Keratinocyte (primary cell): ENCODE results near the gene SRD5A3. TPM values are rescaled to one million over a fixed set of nuclear protein-coding genes. Genes with fewer than 3 reads are reported as not detected.
A peak's percentile ranks its signal among the peaks of the same experiment; 100 is the strongest.
"Not testable (repeated sequence)": the region's sequence is repeated elsewhere in the genome, so short reads cannot be mapped to it uniquely, and the experiment has no call there.

Source experiments
- DNase-seq: peaks from one replicate; pipeline ENCODE4 v3.0.0-alpha.2; 2011; ENCODE audit warnings: low read depth, missing footprints, low spot score
- FAIRE-seq: peaks from 2 replicates; lab custom pipeline; 2011; peaks lifted over from hg19 to GRCh38; lab: Jason Lieb, UNC
- H2AFZ ChIP-seq: 2 replicates; pipeline ENCODE4 v1.6.0; 2012; ENCODE audit warnings: low read length, control low read depth, inconsistent platforms; ENCODE audit not compliant: control insufficient read depth
- H3K27ac ChIP-seq: 2 replicates; pipeline ENCODE4 v1.5.1; 2011; ENCODE audit warnings: low read length; ENCODE audit not compliant: control insufficient read depth, insufficient read depth
- H3K27me3 ChIP-seq: 3 replicates; pipeline ENCODE4 v1.6.0; 2011; ENCODE audit warnings: low read length; ENCODE audit not compliant: control insufficient read depth, insufficient read depth; ENCODE audit errors: extremely low read depth
- H3K36me3 ChIP-seq, 2 experiments: 2 replicates in 1 of 2; 3 replicates in 1 of 2; pipeline ENCODE4 v1.5.1; 2011; ENCODE audit warnings: low read length in 2 of 2, mild to moderate bottlenecking in 1 of 2; ENCODE audit not compliant: control insufficient read depth in 2 of 2, insufficient read depth in 2 of 2; ENCODE audit errors: extremely low read depth in 1 of 2
- H3K4me1 ChIP-seq: 3 replicates; pipeline ENCODE4 v1.5.1; 2011; ENCODE audit warnings: low read length; ENCODE audit not compliant: control insufficient read depth, insufficient read depth; ENCODE audit errors: extremely low read depth
- H3K4me2 ChIP-seq: 3 replicates; pipeline ENCODE4 v1.6.0; 2011; ENCODE audit warnings: low read depth, low read length; ENCODE audit not compliant: control insufficient read depth, insufficient read depth; ENCODE audit errors: extremely low read depth
- H3K4me3 ChIP-seq, 3 experiments: fragments of 200-600 bp in 1 of 3; sonication (generic) in 1 of 3; 2 replicates in 2 of 3; 3 replicates in 1 of 3; pipeline ENCODE4 v1.5.1; 2011 to 2016; ENCODE audit warnings: low read length in 3 of 3, mild to moderate bottlenecking in 3 of 3, control low read depth in 2 of 3, inconsistent platforms in 1 of 3, low read depth in 1 of 3, mixed read lengths in 1 of 3, mixed run types in 1 of 3, moderate library complexity in 1 of 3; ENCODE audit not compliant: control insufficient read depth in 2 of 3, insufficient read depth in 2 of 3; ENCODE audit errors: extremely low read depth in 1 of 3
- H3K79me2 ChIP-seq: 2 replicates; pipeline ENCODE4 v1.6.0; 2012; ENCODE audit warnings: low read length; ENCODE audit not compliant: control insufficient read depth, insufficient read depth
- H3K9ac ChIP-seq: 3 replicates; pipeline ENCODE4 v1.6.0; 2011; ENCODE audit warnings: low read length; ENCODE audit not compliant: control insufficient read depth, insufficient read depth; ENCODE audit errors: extremely low read depth
- H3K9me1 ChIP-seq: 3 replicates; pipeline ENCODE4 v1.6.0; 2011; ENCODE audit warnings: low read length; ENCODE audit not compliant: control insufficient read depth, insufficient read depth; ENCODE audit errors: extremely low read depth
- H3K9me3 ChIP-seq: 2 replicates; pipeline ENCODE4 v1.5.1; 2012; ENCODE audit warnings: low read depth, low read length; ENCODE audit not compliant: control insufficient read depth
- H4K20me1 ChIP-seq: 3 replicates; pipeline ENCODE4 v1.6.0; 2011; ENCODE audit warnings: low read length; ENCODE audit not compliant: control insufficient read depth, insufficient read depth; ENCODE audit errors: extremely low read depth
- CTCF ChIP-seq, 3 experiments: IDR thresholded peaks in 1 of 3; conservative IDR thresholded peaks in 1 of 3; optimal IDR thresholded peaks in 1 of 3; 2 replicates in 2 of 3; 3 replicates in 1 of 3; pipeline versions ENCODE3 to v1.5.1; 2011; ENCODE audit warnings: low read length in 3 of 3, mild to moderate bottlenecking in 3 of 3, moderate library complexity in 2 of 3, control low read depth in 1 of 3, inconsistent platforms in 1 of 3; ENCODE audit not compliant: insufficient read depth in 2 of 3; ENCODE audit errors: extremely low read depth in 1 of 3
- EZH2 ChIP-seq: IDR thresholded peaks from one replicate; pipeline ENCODE4 v1.6.1; 2012; ENCODE audit warnings: inconsistent platforms, mild to moderate bottlenecking, low read length, moderate library complexity
- dilution Hi-C: fragments of 300-500 bp; cut with MboI; formaldehyde crosslinking; loops from one replicate; pipeline ENCODE4 v1.7.0; 2020; ENCODE audit warnings: low sequenced_read_pairs; ENCODE audit not compliant: extremely low pct_ligation_motif_present
- polyA plus RNA-seq, 5 experiments: library from polyadenylated mRNA; depleted of rRNA in 3 of 5; stranded (reverse) in 3 of 5; stranded (forward) in 1 of 5; unstranded in 1 of 5; fragments of >200 nt; gene quantifications; 1 replicate in 1 of 5; 2 replicates in 3 of 5; 3 replicates in 1 of 5; pipeline versions ENCODE4 v1.2.1 to v1.2.3, GENCODE V29; 2011 to 2012; ENCODE audit warnings: missing spikeins in 2 of 5, low read depth in 1 of 5, low replicate concordance in 1 of 5

The SRD5A3 gene
- polyA plus RNA-seq, 1 donor (not counting 4 experiments of a cell fraction or from before 2014, with no cell fraction given): 15.6 TPM

DNA sequence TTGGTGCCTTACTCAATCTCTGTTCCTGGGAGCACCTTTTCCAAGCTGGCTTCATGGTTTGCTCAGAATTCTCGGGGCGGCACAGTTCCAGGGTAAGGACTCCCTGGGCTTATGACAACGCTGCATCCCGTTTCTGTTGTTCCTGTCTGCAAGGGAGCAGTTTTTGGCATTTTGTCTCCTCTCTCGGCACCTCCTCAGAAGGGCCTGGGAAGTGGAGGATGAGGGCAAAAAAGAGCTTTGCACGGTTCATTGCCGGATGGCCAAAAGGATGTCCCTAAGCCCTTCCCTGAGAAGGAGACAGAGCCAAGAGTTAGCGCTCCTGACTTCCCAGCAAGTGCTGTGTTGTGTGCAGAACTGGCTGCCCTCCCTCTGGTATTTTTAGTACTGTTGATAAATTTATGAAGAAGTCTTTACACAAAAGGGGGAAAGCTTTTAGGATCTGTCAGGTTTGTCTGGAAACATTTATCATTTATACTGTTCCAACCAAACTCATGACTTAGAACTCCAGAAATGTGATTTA lies 13.4 kb downstream of the SRD5A3 start:
- Histone ChIP-seq H3K27ac (peak overlapping the region; percentile 62), H3K4me2 (peak overlapping the region; percentile 66)
- TF ChIP-seq EZH2: no peak
- TF ChIP-seq CTCF (optimal IDR thresholded peaks at IDR 0.05 in 1 of 3, IDR thresholded peaks at IDR 0.05 in 1 of 3, conservative IDR thresholded peaks at IDR 0.05 in 1 of 3; ENCODE audit: extremely low read depth in 1 of 3, insufficient read depth in 2 of 3, low read length in 3 of 3): no peak

DNA sequence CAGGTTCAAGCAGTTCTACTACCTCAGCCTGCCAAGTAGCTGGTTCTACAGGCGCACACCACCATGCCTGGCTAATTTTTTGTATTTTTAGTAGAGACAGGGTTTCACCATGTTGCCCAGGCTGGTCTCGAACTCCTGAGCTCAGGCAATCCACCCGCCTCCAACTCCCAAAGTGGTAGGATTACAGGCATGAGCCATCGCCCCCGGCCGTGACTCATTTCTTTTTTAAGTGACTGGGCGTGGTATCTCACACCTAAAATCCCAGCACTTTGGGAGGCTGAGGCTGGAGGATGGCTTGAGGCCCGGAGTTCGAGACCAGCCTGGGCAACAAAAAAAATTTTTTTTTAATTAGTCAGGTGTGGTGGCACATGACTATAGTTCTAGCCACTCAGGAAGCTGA lies 16.9 kb downstream of the SRD5A3 start:
- H3K27me3 ChIP-seq, H3K79me2 ChIP-seq, H3K36me3 ChIP-seq, H3K4me2 ChIP-seq, H3K27ac ChIP-seq, H4K20me1 ChIP-seq, H3K9me1 ChIP-seq, H3K9ac ChIP-seq, dilution Hi-C loops, DNase-seq, H2AFZ ChIP-seq, H3K9me3 ChIP-seq, FAIRE-seq, H3K4me3 ChIP-seq: not testable (repeated sequence)
- peaks cover 19% of the 10 kb centered on the region for H3K4me1 ChIP-seq

More for the DNA sequence above, 13.4 kb downstream of the SRD5A3 start:
- FAIRE-seq (peak; percentile 23), DNase-seq (no peak)
- peak overlapping the region; percentile 60 for H2AFZ ChIP-seq
- H4K20me1 ChIP-seq: no peaks in the 10 kb centered on the region
- H3K79me2 ChIP-seq: no peaks in the 10 kb centered on the region
- peaks cover 0 to 2% of the 10 kb centered on the region in 2 experiments for H3K36me3 ChIP-seq
- dilution Hi-C loops: no loop called here
- peak overlapping the region in 1 of 3 experiments; percentile 18 for H3K4me3 ChIP-seq
- H3K9me3 ChIP-seq: no peaks in the 10 kb centered on the region
- no peaks in the 10 kb centered on the region for H3K9me1 ChIP-seq
- H3K4me1 ChIP-seq: peaks cover 35% of the 10 kb centered on the region
- H3K27me3 ChIP-seq: no peaks in the 10 kb centered on the region
- H3K9ac ChIP-seq: peak overlapping the region; percentile 56
